ENCODE results near the gene CFAP100.

Gene CFAP100

DNA sequence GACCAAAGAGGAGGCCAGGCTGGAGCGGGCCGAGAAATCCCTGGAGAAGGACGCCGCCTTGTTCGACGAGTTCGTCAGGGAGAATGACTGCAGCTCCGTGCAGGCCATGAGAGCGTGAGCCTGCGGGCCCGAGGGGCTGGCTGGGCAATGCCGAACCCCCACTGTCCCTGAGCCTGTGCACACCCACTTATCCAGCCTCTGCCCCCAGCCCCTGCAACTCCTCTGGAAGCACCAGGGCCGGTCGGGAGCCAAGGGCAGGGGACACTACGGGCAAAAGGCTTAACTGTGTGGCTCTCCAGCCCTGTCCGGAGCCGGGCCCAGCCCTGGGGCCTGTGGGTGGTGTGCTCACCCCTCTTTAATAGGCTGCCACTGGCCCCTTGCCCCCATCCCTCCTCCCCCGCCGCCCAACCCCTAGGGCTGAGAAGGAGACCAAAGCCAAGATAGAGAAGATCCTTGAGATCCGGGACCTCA lies 24.0 kb downstream of the CFAP100 start:
- TF ChIP-seq, protein P1, sequence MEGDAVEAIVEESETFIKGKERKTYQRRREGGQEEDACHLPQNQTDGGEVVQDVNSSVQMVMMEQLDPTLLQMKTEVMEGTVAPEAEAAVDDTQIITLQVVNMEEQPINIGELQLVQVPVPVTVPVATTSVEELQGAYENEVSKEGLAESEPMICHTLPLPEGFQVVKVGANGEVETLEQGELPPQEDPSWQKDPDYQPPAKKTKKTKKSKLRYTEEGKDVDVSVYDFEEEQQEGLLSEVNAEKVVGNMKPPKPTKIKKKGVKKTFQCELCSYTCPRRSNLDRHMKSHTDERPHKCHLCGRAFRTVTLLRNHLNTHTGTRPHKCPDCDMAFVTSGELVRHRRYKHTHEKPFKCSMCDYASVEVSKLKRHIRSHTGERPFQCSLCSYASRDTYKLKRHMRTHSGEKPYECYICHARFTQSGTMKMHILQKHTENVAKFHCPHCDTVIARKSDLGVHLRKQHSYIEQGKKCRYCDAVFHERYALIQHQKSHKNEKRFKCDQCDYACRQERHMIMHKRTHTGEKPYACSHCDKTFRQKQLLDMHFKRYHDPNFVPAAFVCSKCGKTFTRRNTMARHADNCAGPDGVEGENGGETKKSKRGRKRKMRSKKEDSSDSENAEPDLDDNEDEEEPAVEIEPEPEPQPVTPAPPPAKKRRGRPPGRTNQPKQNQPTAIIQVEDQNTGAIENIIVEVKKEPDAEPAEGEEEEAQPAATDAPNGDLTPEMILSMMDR (IDR thresholded peaks at IDR 0.05; ENCODE audit: insufficient read depth, missing control alignments): no peak
- FAIRE-seq: no peak
- no peak for DNase-seq (ENCODE audit: insufficient read length, low spot score)

DNA sequence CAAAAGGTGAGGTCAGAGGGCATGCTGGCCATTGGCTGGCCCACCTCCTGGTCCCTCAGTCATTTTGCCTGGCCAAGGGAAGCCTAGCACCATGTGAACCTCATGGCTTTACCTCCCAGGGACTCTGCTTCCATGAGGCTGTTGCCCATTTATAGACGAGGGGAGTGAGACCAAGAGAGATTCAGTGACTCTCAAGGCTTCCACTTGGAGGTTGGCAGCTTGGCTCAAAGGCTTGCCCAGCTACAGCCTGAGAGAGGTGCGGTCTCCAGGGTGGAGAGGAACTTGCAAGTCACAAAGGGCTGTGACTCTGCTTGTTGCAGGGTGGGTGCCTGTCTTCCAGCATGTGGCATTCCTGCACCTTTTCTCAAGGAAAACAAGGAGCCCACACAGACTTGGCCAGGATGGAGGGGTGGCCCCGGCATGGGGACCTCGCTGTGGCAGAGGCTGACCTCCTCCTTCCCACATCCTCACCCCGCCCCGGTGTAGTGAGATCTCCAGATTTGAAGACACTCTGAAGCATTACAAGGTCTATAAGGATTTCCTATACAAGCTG lies 24.5 kb downstream of the CFAP100 start:
- no peak for DNase-seq (ENCODE audit: insufficient read length, low spot score)
- TF ChIP-seq, protein P1 (IDR thresholded peaks at IDR 0.05; ENCODE audit: insufficient read depth, missing control alignments): no peak
- FAIRE-seq: no peak

DNA sequence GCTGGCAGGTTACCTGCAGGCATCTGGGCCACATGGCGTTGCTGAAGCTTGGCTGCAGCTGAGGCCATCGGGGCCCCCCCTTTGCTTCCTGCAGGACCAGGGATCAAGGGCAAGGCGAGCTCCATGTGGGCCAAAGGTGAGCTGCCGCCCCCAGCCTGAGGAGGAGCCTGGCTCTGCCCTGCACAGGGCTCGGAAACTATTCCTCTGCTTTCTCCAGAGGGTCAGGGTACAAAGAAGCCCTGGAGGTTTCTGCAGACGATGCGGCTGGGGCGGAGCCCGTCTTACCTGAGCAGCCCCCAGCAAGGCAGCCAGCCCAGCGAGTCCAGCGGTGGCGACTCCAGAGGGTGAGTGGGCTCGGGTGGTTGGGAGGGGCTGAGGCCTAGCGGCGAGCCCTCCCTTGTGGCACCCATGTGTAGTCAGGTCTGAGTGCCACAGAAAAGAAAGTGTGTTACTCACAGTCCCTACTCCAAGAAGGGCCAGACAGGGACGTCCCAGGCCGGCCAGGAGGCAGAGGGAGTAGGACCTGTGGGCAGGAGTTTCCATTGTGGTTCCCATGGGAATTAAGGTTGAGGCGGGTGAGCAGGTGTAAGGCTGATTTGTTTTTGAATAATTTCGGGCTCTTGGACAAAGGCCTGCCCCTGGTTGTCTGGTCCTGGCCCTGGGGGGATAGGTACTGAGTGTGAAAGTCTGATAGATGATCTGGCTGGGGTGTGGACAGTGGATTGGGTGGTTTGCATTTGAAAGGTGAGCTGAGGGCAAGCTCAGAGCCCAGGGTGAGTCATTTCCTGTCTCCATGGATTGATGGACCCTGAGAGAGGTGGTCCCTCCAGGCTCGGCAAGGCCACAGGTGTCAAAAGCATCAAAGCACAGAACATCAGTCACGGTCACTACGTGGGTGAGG lies 25.4 kb downstream of the CFAP100 start:
- DNase-seq (ENCODE audit: insufficient read length, low spot score): no peak
- no peak for FAIRE-seq
- TF ChIP-seq, protein P1 (IDR thresholded peaks at IDR 0.05; ENCODE audit: insufficient read depth, missing control alignments): no peak

DNA sequence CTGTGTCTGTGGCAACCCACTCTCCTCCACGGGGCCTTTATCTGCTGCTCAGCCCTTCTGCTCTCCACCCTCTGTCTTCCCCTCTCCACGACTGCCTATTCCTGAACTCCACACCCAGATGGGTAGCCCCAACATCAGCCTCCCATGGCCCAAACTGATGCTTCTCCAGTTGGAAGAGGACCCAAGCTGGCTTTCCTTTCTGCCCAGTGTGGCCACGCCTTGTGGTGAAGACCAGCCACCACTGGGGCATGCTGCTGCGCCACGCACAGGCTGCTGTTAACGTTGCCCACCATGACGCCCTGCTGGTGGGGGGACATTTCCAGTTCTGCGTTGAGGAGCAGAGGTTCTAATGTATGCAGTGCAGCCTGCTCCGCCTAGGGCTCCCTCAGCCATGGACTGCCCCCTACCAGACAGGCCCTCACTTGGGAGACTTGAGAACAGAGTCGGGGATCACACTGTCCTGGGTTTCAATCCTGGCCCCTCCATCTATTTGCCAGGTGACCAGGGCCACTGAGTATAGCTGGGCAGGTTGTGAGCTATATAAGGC lies 26.9 kb downstream of the CFAP100 start:
- FAIRE-seq (no peak), DNase-seq (ENCODE audit: insufficient read length, low spot score) (no peak)
- TF ChIP-seq, protein P1 (IDR thresholded peaks at IDR 0.05; ENCODE audit: insufficient read depth, missing control alignments): no peak

DNA sequence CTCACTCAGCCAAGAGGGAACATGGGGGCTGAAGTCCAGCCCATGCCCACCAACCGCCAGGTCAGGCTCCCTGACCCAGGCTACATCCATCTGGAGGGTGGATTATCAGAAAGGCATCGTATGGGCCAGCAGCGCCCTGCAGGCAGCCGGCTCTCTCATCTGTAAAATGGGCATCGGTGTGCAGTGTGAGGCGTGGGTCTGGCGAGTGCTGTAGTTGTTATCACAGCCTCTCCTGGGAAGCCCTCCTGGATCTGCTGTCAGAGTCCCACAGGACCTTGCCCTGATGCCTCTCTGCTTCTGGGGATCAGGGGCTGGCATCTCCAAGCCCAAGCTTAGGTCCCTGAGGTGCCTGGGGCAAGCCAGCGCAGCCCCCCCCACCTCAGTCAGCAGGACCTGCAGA lies 27.4 kb downstream of the CFAP100 start:
- TF ChIP-seq, protein P1 (IDR thresholded peaks at IDR 0.05; ENCODE audit: insufficient read depth, missing control alignments): no peak
- FAIRE-seq (no peak), DNase-seq (ENCODE audit: insufficient read length, low spot score) (no peak)

DNA sequence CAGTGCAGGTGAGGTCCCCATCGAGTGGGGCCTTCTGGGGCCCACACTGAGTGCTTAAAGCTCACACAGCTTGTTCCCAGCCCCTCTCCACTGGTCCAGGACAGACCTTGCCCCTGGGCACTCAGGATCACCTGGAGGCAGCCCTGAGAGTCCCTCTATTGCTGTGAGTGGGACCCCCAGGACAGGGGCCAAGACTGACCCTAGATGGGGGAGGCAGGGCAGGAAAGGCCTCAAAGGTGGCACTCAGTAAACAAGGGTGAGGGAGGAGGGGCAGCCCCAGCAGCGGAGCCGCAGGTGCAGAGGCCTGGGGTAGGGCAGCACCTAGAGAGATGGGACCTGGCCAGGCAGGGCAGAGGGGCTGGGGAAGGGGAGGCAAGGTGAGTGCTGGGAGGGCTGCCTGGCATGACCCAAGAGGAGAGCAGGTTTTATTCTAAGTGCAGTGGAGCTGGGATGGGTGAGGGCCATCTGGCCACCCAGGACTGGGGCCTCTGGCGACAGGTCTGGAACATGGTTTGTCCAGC lies 27.9 kb downstream of the CFAP100 start:
- TF ChIP-seq, protein P1 (IDR thresholded peaks at IDR 0.05; ENCODE audit: insufficient read depth, missing control alignments): no peak
- DNase-seq (ENCODE audit: insufficient read length, low spot score): no peak
- no peak for FAIRE-seq

Data from D721Med (cell line).